NCI-H1048 (cell line): Measurements from ENCODE around the gene RNF157.
"Not testable (repeated sequence)": the region's sequence is repeated elsewhere in the genome, so short reads cannot be mapped to it uniquely, and the experiment has no call there.

ENCODE experiments used
- DNase-seq: peaks from one replicate; lab custom pipeline; 2025; lab: John Stamatoyannopoulos, UW

RNF157 gene

GRCh38 chr17:76233588-76234353 lies 6.5 kb downstream of the RNF157 start:
- DNase-seq = no peak

GRCh38 chr17:76232342-76232741 lies 8.0 kb downstream of the RNF157 start:
- DNase-seq = no peak

- not testable (repeated sequence) for DNase-seq
Observed at GRCh38 chr17:76226749-76227148, 13.5 kb downstream of the RNF157 start.

- not testable (repeated sequence) for DNase-seq
Observed at GRCh38 chr17:76225373-76226086, 14.8 kb downstream of the RNF157 start.

GRCh38 chr17:76223802-76224201 lies 16.5 kb downstream of the RNF157 start:
- DNase-seq = no peak

GRCh38 chr17:76219670-76220383 lies 20.5 kb downstream of the RNF157 start:
- no peak for DNase-seq

GRCh38 chr17:76217081-76217480 lies 23.2 kb downstream of the RNF157 start:
- no peak for DNase-seq

- no peak for DNase-seq
Observed at GRCh38 chr17:76213491-76213890, 26.8 kb downstream of the RNF157 start.

- no peak for DNase-seq
Observed at GRCh38 chr17:76208120-76208519, 32.2 kb downstream of the RNF157 start.

- no peak for DNase-seq
Observed at GRCh38 chr17:76207275-76208059, 32.8 kb downstream of the RNF157 start.

GRCh38 chr17:76205542-76206144 lies 34.6 kb downstream of the RNF157 start:
- DNase-seq = not testable (repeated sequence)

GRCh38 chr17:76204277-76204676 lies 36.0 kb downstream of the RNF157 start:
- no peak for DNase-seq

- no peak for DNase-seq
Observed at GRCh38 chr17:76200354-76200753, 39.9 kb downstream of the RNF157 start.

GRCh38 chr17:76199469-76199868 lies 40.8 kb downstream of the RNF157 start:
- no peak for DNase-seq

GRCh38 chr17:76198702-76199101 lies 41.6 kb downstream of the RNF157 start:
- no peak for DNase-seq

GRCh38 chr17:76197911-76198310 lies 42.4 kb downstream of the RNF157 start:
- no peak for DNase-seq

- DNase-seq = no peak
Observed at GRCh38 chr17:76196675-76197074, 43.6 kb downstream of the RNF157 start.

GRCh38 chr17:76195281-76196096 lies 44.8 kb downstream of the RNF157 start:
- DNase-seq = no peak

GRCh38 chr17:76193591-76193990 lies 46.7 kb downstream of the RNF157 start:
- DNase-seq = no peak

GRCh38 chr17:76191896-76192295 lies 48.4 kb downstream of the RNF157 start:
- no peak for DNase-seq

GRCh38 chr17:76189741-76190140 lies 50.6 kb downstream of the RNF157 start:
- DNase-seq = no peak
